Gastroesophageal sphincter (tissue), 4 donors: ENCODE data around the gene PLCH2. TPM values are rescaled to one million over a fixed set of nuclear protein-coding genes. Genes with fewer than 3 reads are reported as not detected.

Experiments
- ATAC-seq: fragments of 150-250 bp; one replicate; pipeline ENCODE4 v1.9.1; 2016; ENCODE audit warnings: mild to moderate bottlenecking, moderate library complexity
- H3K27ac ChIP-seq, 4 donors: fragments of 200-600 bp; sonication (generic) in 3 of 4; 1 replicate in 3 of 4; 2 replicates in 1 of 4; pipeline ENCODE4 v1.5.1; 2016 to 2019
- H3K27me3 ChIP-seq: fragments of 200-600 bp; sonication (generic); one replicate; pipeline ENCODE4 v1.5.1; 2019
- H3K36me3 ChIP-seq, 2 donors: fragments of 200-600 bp; sonication (generic); one replicate each; pipeline ENCODE4 v1.5.1; 2019; ENCODE audit warnings: control low read depth in 1 of 2
- H3K4me1 ChIP-seq, 3 donors: fragments of 200-600 bp; sonication (generic); 1 replicate in 2 of 3; 2 replicates in 1 of 3; pipeline ENCODE4 v1.5.1; 2016 to 2019; ENCODE audit warnings: control low read depth in 2 of 3
- H3K4me3 ChIP-seq, 2 donors: fragments of 200-600 bp; sonication (generic); one replicate each; pipeline ENCODE4 v1.5.1; 2019; ENCODE audit warnings: mild to moderate bottlenecking in 1 of 2, moderate library complexity in 1 of 2
- H3K9me3 ChIP-seq, 3 donors: fragments of 200-600 bp; sonication (generic); one replicate each; pipeline ENCODE4 v1.5.1; 2017 to 2019; ENCODE audit warnings: control low read depth in 2 of 3
- CTCF ChIP-seq, 4 experiments: fragments of 200-600 bp in 2 of 4; fragments of 450-650 bp in 2 of 4; sonication (generic) in 1 of 4; IDR thresholded peaks; one replicate each; pipeline ENCODE4 v1.5.1; 2017 to 2019; ENCODE audit warnings: antibody characterized with exemption in 4 of 4, mild to moderate bottlenecking in 2 of 4, moderate library complexity in 2 of 4
- EP300 ChIP-seq: sonication (generic); formaldehyde crosslinking; IDR thresholded peaks from one replicate; pipeline ENCODE4 v1.6.1; 2017; ENCODE audit warnings: antibody characterized with exemption, mild to moderate bottlenecking
- POLR2A ChIP-seq, 2 donors: fragments of 450-650 bp; IDR thresholded peaks; one replicate each; pipeline ENCODE4 v1.6.1; 2017; ENCODE audit warnings: antibody characterized with exemption in 2 of 2, mild to moderate bottlenecking in 2 of 2, moderate library complexity in 1 of 2
- POLR2AphosphoS5 ChIP-seq: sonication (generic); formaldehyde crosslinking; IDR thresholded peaks from one replicate; pipeline ENCODE4 v1.6.1; 2017; ENCODE audit warnings: antibody characterized with exemption
- WGBS, 2 donors: methylation state at CpG; one replicate each; pipeline ENCODE4 v1.1.5; 2018; ENCODE audit warnings: low coverage in 1 of 2; 5-methylcytosine and 5-hydroxymethylcytosine counted together
- total RNA-seq, 4 donors: library from RNA; depleted of rRNA; stranded (reverse); fragments of >200 nt; gene quantifications; one replicate each; pipeline ENCODE4 v1.1.0, GENCODE V29; 2016

The PLCH2 gene
- total RNA-seq, 4 donors from 2014 or later: under 0.01 to 0.72 (median 0.15) TPM

- Histone ChIP-seq H3K36me3 (no peaks in the 10 kb centered on the region), H3K9me3 (no peaks in the 10 kb centered on the region), H3K4me3 (no peak overlapping the region), H3K4me1 (peaks cover 0 to 23% (median 14%) of the 10 kb centered on the region in 3 donors), H3K27me3 (peaks cover 100% of the 10 kb centered on the region), H3K27ac (no peak overlapping the region)
- TF ChIP-seq POLR2AphosphoS5: no peak
- no peak for TF ChIP-seq EP300
- TF ChIP-seq POLR2A (IDR thresholded peaks at IDR 0.05): no peak
- TF ChIP-seq CTCF (IDR thresholded peaks at IDR 0.05): no peak
- WGBS, 2 donors: 50% methylated on average over 3 of the region's 7 CpGs; no CpG with 5 or more reads in 1 of the 2 donors
- ATAC-seq: no peak
Observed at GRCh38 chr1:2534315-2534686, 58.2 kb downstream of the PLCH2 start.

GRCh38 chr1:2534687-2535441, 58.8 kb downstream of the PLCH2 start:
- H3K9me3 ChIP-seq: no peaks in the 10 kb centered on the region
- TF ChIP-seq CTCF (IDR thresholded peaks at IDR 0.05) (no peak), POLR2AphosphoS5 (no peak), EP300 (no peak), POLR2A (IDR thresholded peaks at IDR 0.05) (no peak)
- H3K27me3 ChIP-seq: peaks cover 100% of the 10 kb centered on the region
- no peaks in the 10 kb centered on the region for H3K36me3 ChIP-seq
- H3K27ac ChIP-seq: no peak overlapping the region
- ATAC-seq: no peak
- WGBS, 2 donors: 37% methylated on average over 2 of the region's 18 CpGs; no CpG with 5 or more reads in 1 of the 2 donors
- H3K4me3 ChIP-seq: no peak overlapping the region
- peaks cover 0 to 18% (median 12%) of the 10 kb centered on the region in 3 donors for H3K4me1 ChIP-seq

- no peak overlapping the region for H3K27ac ChIP-seq
- WGBS, 2 donors: no CpG with 5 or more reads among the region's 27 CpGs
- no peaks in the 10 kb centered on the region for H3K36me3 ChIP-seq
- no peaks in the 10 kb centered on the region for H3K9me3 ChIP-seq
- ATAC-seq: no peak
- no peak for TF ChIP-seq EP300
- no peak for TF ChIP-seq POLR2AphosphoS5
- no peak for TF ChIP-seq CTCF (IDR thresholded peaks at IDR 0.05)
- TF ChIP-seq POLR2A (IDR thresholded peaks at IDR 0.05): no peak
- H3K4me3 ChIP-seq: no peak overlapping the region
- H3K4me1 ChIP-seq: peaks cover 0 to 12% (median 8%) of the 10 kb centered on the region in 3 donors
- H3K27me3 ChIP-seq: peaks cover 100% of the 10 kb centered on the region
Observed at GRCh38 chr1:2535455-2535854, 59.4 kb downstream of the PLCH2 start.

GRCh38 chr1:2535981-2536380, 59.9 kb downstream of the PLCH2 start:
- ATAC-seq: no peak
- Histone ChIP-seq H3K27me3 (peaks cover 100% of the 10 kb centered on the region), H3K27ac (no peak overlapping the region), H3K4me3 (no peak overlapping the region), H3K4me1 (peaks cover 0 to 12% (median 3%) of the 10 kb centered on the region in 3 donors), H3K36me3 (no peaks in the 10 kb centered on the region), H3K9me3 (no peaks in the 10 kb centered on the region)
- TF ChIP-seq POLR2A (IDR thresholded peaks at IDR 0.05): no peak
- TF ChIP-seq CTCF (IDR thresholded peaks at IDR 0.05): no peak
- TF ChIP-seq POLR2AphosphoS5: no peak
- TF ChIP-seq EP300: no peak
- WGBS, 2 donors: 60 to 67% methylated on average over 1 of the region's 9 CpGs

- Histone ChIP-seq H3K36me3 (no peaks in the 10 kb centered on the region), H3K27ac (no peak overlapping the region), H3K9me3 (no peaks in the 10 kb centered on the region), H3K4me1 (peaks cover 0 to 8% (median 0%) of the 10 kb centered on the region in 3 donors), H3K4me3 (no peak overlapping the region), H3K27me3 (peaks cover 99% of the 10 kb centered on the region)
- no peak for ATAC-seq
- WGBS, 2 donors: 0% methylated on average over 1 of the region's 9 CpGs; no CpG with 5 or more reads in 1 of the 2 donors
- no peak for TF ChIP-seq POLR2AphosphoS5
- no peak for TF ChIP-seq CTCF (IDR thresholded peaks at IDR 0.05)
- no peak for TF ChIP-seq EP300
Observed at GRCh38 chr1:2537784-2538115, 61.7 kb downstream of the PLCH2 start.
